CMK (cell line): ENCODE results near the gene WDR33.
A peak's percentile ranks its signal among the peaks of the same experiment; 100 is the strongest.
"Not testable (repeated sequence)": the region's sequence is repeated elsewhere in the genome, so short reads cannot be mapped to it uniquely, and the experiment has no call there.

Experiments used
- DNase-seq: peaks from one replicate; pipeline ENCODE4 v3.0.0-alpha.2; 2010; ENCODE audit warnings: low read depth

Gene WDR33

DNA sequence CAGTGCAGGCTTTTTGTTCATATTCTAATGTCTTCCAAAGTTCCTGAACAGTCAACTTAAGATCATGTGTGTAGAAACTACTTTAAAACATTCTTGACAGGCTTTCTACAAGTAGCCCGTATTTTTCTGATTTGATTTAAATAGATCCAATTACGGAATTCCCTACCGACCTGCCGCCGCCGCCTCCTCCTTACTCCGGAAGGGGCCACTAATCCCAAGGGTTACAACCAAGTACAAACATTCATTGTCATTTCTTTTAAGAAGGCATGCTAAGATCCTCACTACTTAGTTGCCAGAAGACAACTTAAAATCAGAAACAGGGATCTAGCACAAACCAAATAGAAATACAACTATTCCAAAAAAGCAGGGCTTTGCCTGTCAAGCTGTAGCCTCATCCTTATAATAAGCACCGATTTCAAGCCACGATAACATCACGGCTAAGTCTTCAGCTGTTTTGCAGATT, 784 bp downstream of the WDR33 start:
- no peak for DNase-seq

DNA sequence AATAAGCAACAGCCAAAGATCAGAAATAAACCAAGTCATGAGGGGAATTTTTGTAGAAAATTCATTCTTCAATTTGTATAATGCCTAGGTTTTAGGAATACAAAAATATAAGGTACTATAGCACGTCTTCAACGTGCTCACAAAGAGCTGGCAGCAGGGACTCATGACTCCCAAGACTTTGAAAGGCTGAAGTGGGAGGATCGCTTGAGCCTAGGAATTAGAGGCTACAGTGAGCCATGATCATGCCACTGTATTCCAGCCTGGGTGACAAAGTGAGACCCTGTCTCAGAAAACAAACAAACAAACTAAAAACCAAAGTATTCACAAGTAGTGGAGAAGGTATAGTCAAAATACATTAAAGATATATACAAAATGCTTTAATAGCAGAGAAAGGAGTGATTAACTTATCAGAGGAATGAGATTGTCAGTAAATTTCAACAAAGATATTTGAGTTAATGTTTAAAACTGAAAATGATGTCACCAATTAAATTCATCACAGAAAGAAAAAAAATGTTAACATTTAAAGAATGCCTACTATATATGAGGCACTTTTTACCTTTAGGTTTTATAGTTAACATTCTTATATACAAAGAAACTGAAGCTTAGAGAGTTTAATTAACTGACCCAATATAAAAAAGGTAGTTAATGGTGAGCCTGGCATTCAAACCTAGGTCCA, 3.2 kb downstream of the WDR33 start:
- DNase-seq, result no peak

DNA sequence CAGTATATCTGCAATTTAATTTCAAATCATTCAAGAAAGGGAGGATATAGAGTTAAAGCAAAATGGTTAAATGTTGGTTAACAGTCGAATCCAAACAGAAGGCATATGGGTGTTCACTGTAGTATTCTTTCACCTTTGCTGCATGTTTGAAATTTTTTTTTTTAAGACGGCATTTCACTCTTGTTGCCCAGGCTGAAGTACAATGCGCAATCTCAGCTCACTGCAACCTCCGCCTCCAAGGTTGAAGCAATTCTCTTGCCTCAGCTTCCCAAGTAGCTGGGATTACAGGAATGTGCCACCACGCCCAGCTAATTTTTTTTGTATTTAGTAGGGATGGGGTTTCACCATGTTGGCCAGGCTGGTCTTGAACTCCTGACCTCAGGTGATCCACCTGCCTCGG, 4.1 kb downstream of the WDR33 start:
- not testable (repeated sequence) for DNase-seq

DNA sequence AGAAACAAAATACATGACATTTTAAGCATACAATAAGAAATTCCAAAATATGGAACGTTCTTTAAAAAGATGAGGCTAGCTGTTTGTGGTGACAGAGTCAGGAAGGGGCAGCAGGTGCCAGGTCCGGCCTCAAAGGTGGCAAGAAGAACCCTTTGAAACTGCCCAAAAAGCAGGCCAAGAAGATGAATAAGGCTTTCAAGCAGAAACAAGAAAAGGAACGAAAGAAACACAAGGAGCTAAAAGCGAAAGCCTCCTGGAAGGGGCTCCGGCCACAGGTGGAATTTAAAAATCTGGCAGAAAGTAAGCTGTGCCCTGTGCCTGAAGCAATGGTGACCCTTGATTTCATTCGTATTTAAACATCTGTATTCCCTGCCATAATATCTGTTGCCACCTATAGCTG, 5.5 kb downstream of the WDR33 start:
- DNase-seq, result no peak

DNA sequence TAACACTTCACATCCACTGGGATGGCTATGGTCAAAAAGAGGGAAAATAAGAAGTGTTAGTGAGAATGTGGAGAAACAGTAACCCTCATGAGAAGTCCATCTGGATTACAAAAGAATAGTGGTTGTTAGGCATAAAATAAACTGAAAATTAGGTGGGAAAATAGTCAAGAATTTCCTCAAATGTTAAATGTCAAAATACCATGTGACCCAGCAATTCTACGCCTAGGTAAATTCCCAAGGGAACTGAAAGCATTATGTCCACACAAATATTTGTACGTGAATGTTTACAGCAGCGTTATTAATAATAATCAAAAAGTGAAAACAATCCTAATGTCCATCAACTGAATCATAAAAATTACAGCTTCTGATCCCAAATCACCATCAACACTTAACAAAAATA, 11.0 kb downstream of the WDR33 start:
- DNase-seq, result no peak

DNA sequence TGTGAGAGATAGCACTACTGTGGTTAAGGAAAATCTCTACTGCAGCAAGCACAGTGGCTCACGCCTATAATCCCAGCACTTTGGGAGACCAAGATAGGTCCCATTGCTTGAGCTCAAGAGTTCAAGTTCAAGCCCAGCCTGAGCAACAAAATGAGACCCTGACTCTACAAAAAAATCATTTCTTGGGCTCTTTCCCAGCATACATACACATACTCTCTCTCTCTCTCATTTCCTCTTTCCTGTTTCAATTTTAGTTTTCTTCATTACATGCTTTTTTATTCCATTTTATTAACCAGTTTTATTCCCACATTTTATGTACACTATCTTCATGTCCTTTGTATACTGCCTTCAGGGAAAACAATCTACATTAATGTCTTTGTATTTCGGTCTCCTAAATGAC, 14.6 kb downstream of the WDR33 start:
- no peak for DNase-seq

DNA sequence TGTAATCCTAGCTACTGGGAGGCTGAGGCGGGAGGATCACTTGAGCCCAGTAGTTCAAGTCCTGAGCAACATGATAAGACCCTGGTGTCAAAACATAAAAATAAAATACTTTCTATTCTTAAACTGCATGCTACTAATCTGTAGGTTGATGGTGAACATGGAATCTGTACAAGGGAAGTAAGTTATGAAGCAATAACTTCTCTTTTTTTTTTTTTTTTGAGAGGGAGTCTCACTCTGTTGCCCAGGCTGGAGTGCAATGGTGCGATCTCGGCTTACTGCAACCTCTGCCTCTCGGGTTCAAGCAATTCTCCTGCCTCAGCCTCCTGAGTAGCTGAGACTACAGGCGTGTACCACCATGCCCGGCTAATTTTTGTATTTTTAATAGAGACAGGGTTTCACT, 16.1 kb downstream of the WDR33 start:
- not testable (repeated sequence) for DNase-seq

DNA sequence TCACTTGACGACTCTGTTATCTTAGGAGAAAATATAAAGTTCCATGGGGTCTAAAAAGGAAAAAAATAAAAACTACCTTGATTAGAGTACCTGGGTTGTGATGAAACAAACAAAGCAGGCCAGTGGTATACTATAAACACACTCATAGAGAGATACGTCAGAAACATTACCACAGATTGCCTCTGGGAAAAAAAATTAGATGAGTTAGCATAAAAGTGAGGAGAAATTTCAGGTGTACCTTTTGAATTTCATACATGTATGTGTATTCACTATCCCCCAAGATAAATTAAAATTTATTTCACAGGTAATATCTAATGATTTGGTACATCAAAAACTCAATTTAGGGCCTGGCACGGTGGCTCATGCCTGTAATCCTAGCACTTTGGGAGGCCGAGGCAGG, 18.2 kb downstream of the WDR33 start:
- no peak for DNase-seq

DNA sequence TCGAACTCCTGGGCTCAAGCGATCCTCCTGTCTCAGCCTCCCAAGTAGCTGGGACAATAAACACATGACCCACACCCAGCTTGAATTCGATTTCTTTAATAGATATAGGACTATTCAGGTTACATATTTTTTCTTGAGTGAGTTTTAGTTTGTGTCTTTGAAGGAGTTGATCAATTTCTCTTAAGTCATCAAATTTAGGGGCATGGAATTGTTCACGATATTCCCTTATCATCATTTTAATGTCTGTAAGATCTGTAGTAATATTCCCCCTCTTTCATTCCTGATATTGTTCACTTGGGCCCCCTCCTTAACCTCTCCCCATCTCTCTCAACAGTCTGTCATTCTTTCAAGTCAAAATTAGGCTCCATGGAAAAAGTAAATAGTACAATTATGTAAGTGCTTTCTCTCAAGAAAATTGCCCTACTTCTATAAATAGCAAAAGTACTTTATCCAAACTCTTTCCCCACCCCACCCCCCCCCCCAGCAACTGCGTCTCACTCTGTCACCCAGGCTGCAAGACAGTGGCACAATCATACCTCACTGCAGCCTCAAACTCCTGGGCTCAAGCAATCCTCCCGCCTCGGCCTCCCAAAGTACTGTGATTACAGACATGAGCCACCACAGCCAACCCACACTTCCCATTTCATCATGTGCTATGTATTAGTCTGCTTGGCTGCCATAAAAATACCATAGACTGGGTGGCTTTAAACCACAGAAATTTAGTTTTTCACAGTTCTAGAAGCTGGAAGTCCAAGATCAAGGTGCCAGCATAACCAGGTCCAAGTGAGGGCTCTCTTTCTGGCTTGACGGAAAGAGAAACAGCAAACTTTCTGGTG, 20.1 kb downstream of the WDR33 start:
- DNase-seq, result no peak

DNA sequence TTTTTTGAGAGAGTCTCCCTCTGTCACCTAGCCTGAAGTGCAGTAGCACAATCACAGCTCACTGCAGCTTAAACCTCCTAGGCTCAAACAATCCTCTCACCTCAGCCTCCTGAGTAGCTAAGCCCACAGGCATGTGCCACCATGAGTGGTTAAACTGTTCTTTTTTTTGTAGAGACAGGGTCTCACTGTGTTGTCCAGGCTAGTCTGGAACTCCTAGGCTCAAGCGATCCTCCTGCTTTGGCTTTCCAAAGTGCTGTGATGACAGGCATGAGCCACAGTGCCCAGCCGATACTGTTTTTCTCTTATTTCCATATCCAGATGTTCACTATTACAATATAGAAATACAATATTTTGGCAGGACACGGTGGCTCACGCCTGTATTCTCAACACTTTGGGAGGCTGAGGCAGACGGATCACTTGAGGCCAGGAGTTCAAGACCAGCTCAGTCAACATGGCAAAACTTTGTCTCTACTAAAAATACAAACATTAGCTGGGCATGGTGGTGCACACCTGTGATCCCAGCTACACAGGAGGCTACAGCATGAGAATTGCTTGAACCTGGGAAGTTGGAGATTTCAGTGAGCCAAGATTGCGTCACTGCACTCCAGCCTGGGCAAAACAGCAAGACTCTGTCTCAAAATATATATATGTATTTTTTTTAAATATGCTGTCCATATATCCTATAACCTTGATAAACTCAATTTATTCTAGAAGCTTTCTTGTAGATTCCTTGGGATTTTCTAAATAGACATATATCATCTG, 24.7 kb downstream of the WDR33 start:
- no peak for DNase-seq

DNA sequence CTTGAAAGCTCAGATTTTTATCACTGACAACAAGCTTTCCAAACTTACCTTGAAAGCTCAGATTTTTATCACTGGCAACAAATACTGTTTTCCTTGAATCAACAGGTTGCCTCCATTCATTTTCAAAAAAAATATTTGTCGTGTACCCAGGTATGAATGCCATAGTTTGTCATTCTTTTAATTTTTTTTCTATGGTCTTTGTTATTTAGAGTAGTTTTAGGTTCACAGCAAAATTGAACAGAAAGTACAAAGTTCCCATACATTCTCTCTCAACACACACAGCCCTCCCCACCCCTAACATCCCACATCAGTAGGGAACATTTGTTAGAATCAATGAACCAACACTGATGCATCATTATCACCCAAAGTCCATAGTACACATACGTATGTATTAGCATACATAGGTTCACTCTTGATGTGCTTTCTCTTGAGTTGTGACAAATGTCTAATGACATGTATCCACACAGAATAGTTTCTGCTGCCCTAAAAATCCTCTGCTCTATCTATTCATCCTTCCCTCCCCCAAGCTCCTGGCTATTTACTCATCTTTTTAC, 25.9 kb downstream of the WDR33 start:
- DNase-seq, result no peak

DNA sequence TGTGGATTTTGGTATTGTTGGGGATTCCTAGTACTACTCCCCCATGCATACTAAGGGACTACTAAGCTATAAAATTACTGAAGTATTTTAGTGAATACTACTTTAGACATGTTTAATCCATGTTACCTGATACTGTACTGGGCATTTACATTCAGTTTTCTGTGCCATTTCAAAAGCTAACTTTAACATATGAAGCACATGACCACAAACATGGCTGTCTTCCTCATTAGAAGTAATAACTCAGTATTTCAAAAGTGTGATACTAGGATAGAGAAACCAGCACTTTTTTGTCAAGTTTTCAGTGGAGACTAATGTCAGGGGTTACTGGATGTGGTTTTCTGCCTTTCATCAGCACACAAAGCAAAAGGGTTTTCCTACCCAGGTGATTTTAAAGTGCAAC, 27.9 kb downstream of the WDR33 start:
- DNase-seq, result no peak

DNA sequence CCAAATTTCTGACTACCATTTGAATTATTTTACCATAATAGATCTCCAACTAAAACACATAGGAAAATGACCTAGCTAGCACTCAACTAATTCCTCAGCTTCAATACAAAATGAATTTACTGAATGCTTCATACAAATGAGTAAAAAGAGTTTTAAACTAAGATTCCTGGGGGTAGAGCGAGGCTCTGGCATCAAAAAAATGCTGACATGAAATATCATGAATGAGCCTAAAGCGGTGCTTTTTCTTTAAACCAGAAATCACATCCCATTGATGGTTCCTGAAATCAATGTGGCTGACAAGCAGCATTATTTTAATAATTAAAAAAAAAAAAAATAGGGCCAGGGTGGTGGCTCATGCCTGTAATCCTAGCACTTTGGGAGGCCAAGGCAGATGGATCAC, 32.1 kb downstream of the WDR33 start:
- no peak for DNase-seq

DNA sequence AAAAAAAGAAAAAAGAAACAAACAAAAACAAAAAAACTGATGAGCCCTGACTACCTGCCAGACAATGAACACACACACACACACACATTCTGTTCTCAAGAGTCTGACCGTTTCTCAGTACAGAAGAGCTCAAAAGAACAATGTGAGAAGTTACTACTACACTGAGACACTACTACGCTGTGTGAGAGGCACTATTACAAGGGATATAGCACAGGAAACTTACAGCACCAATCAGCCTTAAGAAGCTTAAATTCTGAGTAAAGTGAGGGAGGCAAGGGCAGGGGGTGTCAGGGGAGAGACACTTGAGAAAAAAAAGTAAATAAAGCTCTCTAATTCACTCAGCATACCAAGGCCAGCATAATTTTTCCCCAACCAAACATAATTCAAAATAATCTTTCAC, 32.5 kb downstream of the WDR33 start:
- no peak for DNase-seq

DNA sequence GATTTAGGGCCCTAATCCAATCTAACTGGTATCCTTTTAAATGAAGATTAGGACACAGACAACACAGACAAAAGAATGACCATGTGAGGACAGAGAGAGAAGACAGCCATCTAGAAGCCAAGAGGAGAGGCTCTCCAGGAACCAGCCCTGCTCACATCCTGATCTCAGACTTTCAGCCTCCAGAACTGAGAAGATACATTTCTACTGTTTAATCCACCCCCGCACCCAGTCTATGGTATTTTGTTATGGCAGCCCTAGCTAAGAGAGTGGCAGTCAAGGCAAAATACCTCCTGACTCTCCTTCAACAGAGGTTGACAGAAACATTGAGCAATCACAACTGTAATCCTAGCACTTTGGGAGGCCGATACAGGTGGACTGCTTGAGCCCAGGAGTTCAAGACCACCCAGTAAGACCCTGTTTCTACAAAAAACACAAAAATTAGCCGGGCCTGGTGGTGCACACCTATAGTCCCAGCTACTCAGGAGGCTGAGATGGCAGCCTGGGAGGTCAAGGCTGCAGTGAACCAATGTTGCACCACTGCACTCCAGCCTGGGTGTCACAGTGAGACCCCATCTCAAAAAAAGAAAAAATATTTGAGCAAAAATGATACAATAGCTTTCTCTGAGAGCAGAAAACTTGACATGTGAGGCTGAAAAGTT, 34.7 kb downstream of the WDR33 start:
- DNase-seq, result no peak

DNA sequence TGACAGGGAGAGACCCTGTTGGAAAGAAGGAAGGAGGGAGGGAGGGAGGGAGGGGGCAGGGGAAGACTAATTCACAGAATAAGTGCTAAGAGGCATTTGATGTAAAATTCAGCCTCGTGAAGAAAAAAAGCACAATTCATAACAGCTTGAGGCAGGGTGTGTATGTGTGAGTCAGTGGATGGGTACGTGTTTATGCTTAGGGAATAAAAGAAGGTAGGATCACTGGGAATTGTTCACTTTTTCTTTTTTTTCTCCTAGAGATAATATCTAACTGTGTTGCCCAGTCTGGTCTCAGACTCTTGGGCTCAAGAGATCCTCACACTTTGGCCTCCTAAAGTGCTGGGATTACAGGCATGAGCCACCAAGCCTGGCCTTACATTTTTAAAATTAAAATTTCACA, 39.2 kb downstream of the WDR33 start:
- no peak for DNase-seq

DNA sequence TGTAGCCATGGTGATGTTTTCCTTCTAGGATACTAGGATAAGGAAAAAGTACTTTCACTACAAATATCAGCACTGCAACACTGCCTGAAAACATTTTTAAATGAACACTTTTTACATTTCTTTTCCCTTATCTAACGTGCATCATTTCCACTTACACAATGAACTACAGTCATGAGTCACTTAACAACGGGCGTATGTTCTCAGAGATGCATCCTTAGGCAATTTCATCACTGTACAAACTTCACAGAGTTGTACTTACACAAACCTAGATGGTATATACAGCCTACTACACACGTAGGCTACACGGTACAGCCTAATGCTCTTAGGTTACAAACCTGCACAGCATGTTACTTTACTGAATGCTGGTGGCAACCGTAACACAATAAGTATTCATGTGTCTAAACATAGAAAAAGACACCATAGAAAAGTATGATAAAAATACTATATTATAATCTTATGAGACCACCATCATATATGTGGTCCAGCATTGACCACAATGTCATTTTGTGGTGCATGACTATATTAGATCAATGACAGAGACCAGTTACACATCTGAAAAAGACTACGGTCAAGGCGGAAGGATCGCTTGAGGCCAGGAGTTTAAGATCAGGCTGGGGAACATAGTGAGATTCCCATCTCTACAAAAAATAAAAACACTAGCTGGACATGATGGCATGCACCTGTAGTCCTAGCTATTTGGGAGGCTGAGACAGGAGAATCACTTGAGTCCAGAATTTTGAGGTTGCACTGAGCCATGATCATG, 39.8 kb downstream of the WDR33 start:
- peak; percentile 2 for DNase-seq

DNA sequence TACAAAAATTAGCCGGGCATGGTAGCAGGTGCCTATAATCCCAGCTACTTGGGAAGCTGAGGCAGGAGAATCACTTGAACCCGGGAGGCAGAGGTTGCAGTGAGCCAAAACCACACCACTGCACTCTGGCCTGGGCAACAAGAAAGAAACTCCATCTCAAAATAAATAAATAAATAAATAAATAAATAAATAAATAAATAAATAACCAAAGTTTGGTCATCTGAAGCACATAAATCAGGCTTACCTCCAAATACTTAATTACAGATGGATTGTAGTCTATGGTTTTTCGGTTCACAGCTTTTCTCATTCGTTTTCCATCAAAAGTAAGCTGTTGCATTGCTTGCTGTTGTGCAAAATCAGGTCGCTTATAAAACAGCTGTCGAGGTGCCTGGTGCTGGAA, 40.4 kb downstream of the WDR33 start:
- DNase-seq, result not testable (repeated sequence)

DNA sequence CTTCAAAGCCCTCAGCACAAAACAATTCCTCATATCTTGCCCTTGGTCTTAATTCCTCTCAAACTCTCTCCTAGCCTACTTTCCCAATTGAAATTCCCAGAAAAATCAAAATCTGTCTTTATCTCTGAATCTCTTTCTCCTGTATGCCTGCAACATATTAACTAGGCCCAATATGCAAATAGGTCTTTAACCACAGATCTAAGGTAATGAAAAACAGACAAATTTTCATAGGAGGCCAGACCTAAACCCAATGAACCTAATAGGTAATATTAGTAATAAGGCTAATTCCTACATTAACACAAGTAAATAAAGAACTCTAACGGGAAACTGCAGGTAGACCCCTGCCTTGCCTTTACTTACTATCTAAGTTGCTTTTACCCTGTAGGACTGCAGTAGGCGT, 41.4 kb downstream of the WDR33 start:
- no peak for DNase-seq

DNA sequence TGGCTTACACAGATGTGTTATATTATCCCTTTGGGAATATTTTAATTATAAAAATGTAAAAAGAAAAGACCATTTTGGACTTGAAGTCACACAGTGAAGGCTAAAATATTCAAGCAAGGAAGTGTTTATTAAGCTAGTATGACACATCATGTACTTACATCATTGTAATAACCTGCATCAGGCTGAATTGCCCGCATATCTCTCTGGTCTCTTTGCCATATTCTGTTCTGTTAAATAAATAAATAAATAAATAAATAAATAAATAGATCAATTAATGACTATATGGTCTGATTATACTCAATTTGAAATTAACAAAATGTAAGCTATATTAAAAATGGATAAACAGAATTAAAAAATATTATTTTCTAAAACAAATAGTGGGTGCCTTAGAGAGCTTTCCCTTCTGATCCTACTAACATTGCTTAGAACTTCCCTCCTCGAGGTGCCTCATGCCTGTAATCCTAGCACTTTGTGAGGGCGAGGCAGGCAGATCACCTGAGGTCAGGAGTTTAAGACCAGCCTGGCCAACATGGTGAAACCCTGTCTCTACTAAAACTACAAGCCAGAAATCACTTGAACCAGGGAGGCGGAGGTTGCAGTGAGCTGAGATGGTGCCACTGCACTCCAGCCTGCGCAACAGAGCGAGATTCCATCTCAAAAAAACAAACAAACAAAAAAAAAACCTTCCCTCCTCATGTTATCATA, 42.0 kb downstream of the WDR33 start:
- DNase-seq, result no peak

DNA sequence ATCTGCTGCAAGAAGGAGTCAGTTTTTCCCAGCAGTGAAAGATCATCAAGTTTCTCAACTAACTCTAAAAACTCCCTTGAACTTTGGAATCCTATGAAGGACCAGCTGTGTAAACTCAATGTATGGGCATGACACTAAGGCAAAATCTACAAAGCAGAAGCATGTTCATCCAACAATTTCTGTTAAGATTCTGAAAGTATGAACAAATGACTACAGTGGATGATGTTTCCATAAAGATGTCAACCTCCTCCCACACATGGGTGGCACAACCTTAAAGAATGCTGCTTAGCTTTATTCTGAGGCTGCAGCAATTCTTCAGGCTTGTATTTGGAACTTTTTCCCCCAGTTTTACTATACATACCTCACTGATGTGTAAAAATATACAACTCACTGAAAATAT, 47.2 kb downstream of the WDR33 start:
- no peak for DNase-seq
